HG02981 (cell line): ENCODE data around the gene ZSWIM4.
"Not testable (repeated sequence)": the region's sequence is repeated elsewhere in the genome, so short reads cannot be mapped to it uniquely, and the experiment has no call there.

Experiments used
- ATAC-seq: cut with Tn5 transposase; IDR thresholded peaks from one replicate; pipeline ENCODE4 v1.9.1; 2021; ENCODE audit warnings: mild to moderate bottlenecking, moderate library complexity; ENCODE audit not compliant: unreplicated experiment

Gene ZSWIM4

GRCh38 chr19:13794757-13795589 is at the start of gene ZSWIM4:
ZSWIM4 (plus strand) TSS chr19:13795443; CDS start chr19:13795649, 206 bp downstream.
- peak; percentile 90 for ATAC-seq

GRCh38 chr19:13747098-13747453 is 48.2 kb upstream of the ZSWIM4 start:
- ATAC-seq, result no peak

- no peak for ATAC-seq
Measured at GRCh38 chr19:13748169-13748828, 46.9 kb upstream of the ZSWIM4 start.

- ATAC-seq, result no peak
Measured at GRCh38 chr19:13751436-13751835, 43.8 kb upstream of the ZSWIM4 start.

GRCh38 chr19:13753622-13754021 is 41.6 kb upstream of the ZSWIM4 start:
- ATAC-seq, result not testable (repeated sequence)

- ATAC-seq, result no peak
Measured at GRCh38 chr19:13756210-13756609, 39.0 kb upstream of the ZSWIM4 start.

GRCh38 chr19:13757805-13758772 is 37.2 kb upstream of the ZSWIM4 start:
- ATAC-seq, result no peak

- no peak for ATAC-seq
Measured at GRCh38 chr19:13758795-13759194, 36.4 kb upstream of the ZSWIM4 start.

GRCh38 chr19:13761423-13761822 is 33.8 kb upstream of the ZSWIM4 start:
- no peak for ATAC-seq

GRCh38 chr19:13762635-13763235 is 32.5 kb upstream of the ZSWIM4 start:
- ATAC-seq, result no peak

GRCh38 chr19:13763265-13763664 is 32.0 kb upstream of the ZSWIM4 start:
- no peak for ATAC-seq

GRCh38 chr19:13764101-13764807 is 31.0 kb upstream of the ZSWIM4 start, which contains the start of gene MRI1:
MRI1 (plus strand) TSS chr19:13764522; CDS start chr19:13764589, 67 bp downstream.
- ATAC-seq, result no peak

GRCh38 chr19:13764821-13765394 is 30.3 kb upstream of the ZSWIM4 start:
- no peak for ATAC-seq

- no peak for ATAC-seq
Measured at GRCh38 chr19:13765395-13766094, 29.7 kb upstream of the ZSWIM4 start.

- ATAC-seq, result no peak
Measured at GRCh38 chr19:13766095-13766481, 29.2 kb upstream of the ZSWIM4 start.

GRCh38 chr19:13768510-13768909 is 26.7 kb upstream of the ZSWIM4 start:
- no peak for ATAC-seq

- no peak for ATAC-seq
Measured at GRCh38 chr19:13770013-13770635, 25.1 kb upstream of the ZSWIM4 start.
